Trophoblast cell (in vitro differentiated cells and primary cell): ENCODE measurements around the gene LRRC8D.

Source experiments
- DNase-seq, 2 donors: peaks; one replicate each; pipeline ENCODE4 v3.0.0-alpha.2; 2016
- H2AFZ ChIP-seq: 2 replicates; pipeline ENCODE4 v1.6.1; 2013; ENCODE audit warnings: low read length, moderate library complexity, mild to moderate bottlenecking; ENCODE audit not compliant: insufficient read depth, poor library complexity
- H2AK5ac ChIP-seq: 2 replicates; pipeline ENCODE4 v1.6.1; 2013; ENCODE audit warnings: mild to moderate bottlenecking, low read length
- H2BK120ac ChIP-seq: 2 replicates; pipeline ENCODE4 v1.6.1; 2013; ENCODE audit warnings: low read length, mild to moderate bottlenecking, moderate library complexity; ENCODE audit not compliant: insufficient read depth, poor library complexity
- H2BK12ac ChIP-seq: 2 replicates; pipeline ENCODE4 v1.6.1; 2013; ENCODE audit warnings: mild to moderate bottlenecking, low read length, moderate library complexity
- H2BK5ac ChIP-seq: 2 replicates; pipeline ENCODE4 v1.6.1; 2013; ENCODE audit warnings: low read length, low read depth, moderate library complexity, mild to moderate bottlenecking; ENCODE audit not compliant: poor library complexity
- H3K14ac ChIP-seq: 2 replicates; pipeline ENCODE4 v1.6.1; 2013; ENCODE audit warnings: mild to moderate bottlenecking, low read length
- H3K18ac ChIP-seq: 2 replicates; pipeline ENCODE4 v1.6.1; 2013; ENCODE audit warnings: mild to moderate bottlenecking, low read length
- H3K23ac ChIP-seq: 2 replicates; pipeline ENCODE4 v1.6.1; 2013; ENCODE audit warnings: low read length
- H3K27ac ChIP-seq: 2 replicates; pipeline ENCODE4 v1.5.1; 2013; ENCODE audit warnings: low read depth, mild to moderate bottlenecking, inconsistent platforms, low read length, moderate library complexity
- H3K27me3 ChIP-seq: 2 replicates; pipeline ENCODE4 v1.6.1; 2013; ENCODE audit warnings: inconsistent platforms, mild to moderate bottlenecking, low read length, moderate library complexity; ENCODE audit not compliant: insufficient read depth
- H3K36me3 ChIP-seq, 2 experiments: 1 replicate in 1 of 2; 2 replicates in 1 of 2; pipeline ENCODE4 v1.6.1; 2013; ENCODE audit warnings: low read length in 2 of 2, mild to moderate bottlenecking in 2 of 2, moderate library complexity in 1 of 2; ENCODE audit not compliant: insufficient read depth in 2 of 2, control insufficient read depth in 1 of 2
- H3K4ac ChIP-seq: 2 replicates; pipeline ENCODE4 v1.6.1; 2013; ENCODE audit warnings: low read depth, mild to moderate bottlenecking, low read length, moderate library complexity
- H3K4me1 ChIP-seq, 2 experiments: 1 replicate in 1 of 2; 2 replicates in 1 of 2; pipeline ENCODE4 v1.6.1; 2013; ENCODE audit warnings: low read length in 2 of 2, mild to moderate bottlenecking in 2 of 2, moderate library complexity in 1 of 2; ENCODE audit not compliant: insufficient read depth in 2 of 2, control insufficient read depth in 1 of 2
- H3K4me2 ChIP-seq: 2 replicates; pipeline ENCODE4 v1.6.1; 2013; ENCODE audit warnings: inconsistent platforms, mild to moderate bottlenecking, low read length, moderate library complexity
- H3K4me3 ChIP-seq: 2 replicates; pipeline ENCODE4 v1.5.1; 2013; ENCODE audit warnings: mild to moderate bottlenecking, low read depth, low read length, inconsistent platforms
- H3K79me1 ChIP-seq: one replicate; pipeline ENCODE4 v1.6.1; 2013; ENCODE audit warnings: low read length
- H3K79me2 ChIP-seq: 2 replicates; pipeline ENCODE4 v1.6.1; 2013; ENCODE audit warnings: low read length, mild to moderate bottlenecking; ENCODE audit not compliant: control insufficient read depth, insufficient read depth, poor library complexity
- H3K9ac ChIP-seq: 2 replicates; pipeline ENCODE4 v1.6.1; 2013; ENCODE audit warnings: mild to moderate bottlenecking, low read length
- H3K9me3 ChIP-seq: 2 replicates; pipeline ENCODE4 v1.6.1; 2013; ENCODE audit warnings: low read depth, mild to moderate bottlenecking, control low read depth, inconsistent platforms, low read length; ENCODE audit not compliant: insufficient read depth
- H4K12ac ChIP-seq: 2 replicates; pipeline ENCODE4 v1.6.1; 2013; ENCODE audit warnings: low read depth, mild to moderate bottlenecking, low read length, moderate library complexity
- H4K8ac ChIP-seq: 2 replicates; pipeline ENCODE4 v1.6.1; 2013; ENCODE audit warnings: low read depth, mild to moderate bottlenecking, low read length, moderate library complexity
- H4K91ac ChIP-seq: one replicate; pipeline ENCODE4 v1.6.1; 2013; ENCODE audit warnings: low read depth, mild to moderate bottlenecking, low read length, moderate library complexity
- WGBS: extraction: QIAGEN DNeasy Blood & Tissue Kit; methylation state at CpG from one replicate; pipeline ENCODE4 v1.1.7; 2013; ENCODE audit warnings: missing lambda C conversion rate; ENCODE audit not compliant: insufficient read length, insufficient coverage; ENCODE audit errors: extremely low coverage; 5-methylcytosine and 5-hydroxymethylcytosine counted together

Gene LRRC8D

GRCh38 chr1:89887713-89888112 is 66.9 kb downstream of the LRRC8D start:
- H2AFZ ChIP-seq = no peak overlapping the region
- H3K23ac ChIP-seq = no peak overlapping the region
- no peak overlapping the region for H4K12ac ChIP-seq
- no peak overlapping the region for H4K8ac ChIP-seq
- no peak overlapping the region for H3K4me3 ChIP-seq
- H2AK5ac ChIP-seq = no peak overlapping the region
- H3K27ac ChIP-seq = peak overlapping the region; percentile 27
- H3K4ac ChIP-seq = no peak overlapping the region
- no peaks in the 10 kb centered on the region for H3K9me3 ChIP-seq
- H4K91ac ChIP-seq = no peak overlapping the region
- H2BK12ac ChIP-seq = no peak overlapping the region
- H2BK5ac ChIP-seq = no peak overlapping the region
- H3K79me2 ChIP-seq = peaks cover 3% of the 10 kb centered on the region
- peaks cover 9 to 16% of the 10 kb centered on the region in 2 experiments for H3K4me1 ChIP-seq
- H3K18ac ChIP-seq = no peak overlapping the region
- WGBS = no CpG with 5 or more reads among the region's 1 CpG
- no peak overlapping the region for H3K9ac ChIP-seq
- H3K4me2 ChIP-seq = no peak overlapping the region
- peaks cover 16% of the 10 kb centered on the region for H3K79me1 ChIP-seq
- H3K27me3 ChIP-seq = no peaks in the 10 kb centered on the region
- peaks cover 0 to 2% of the 10 kb centered on the region in 2 experiments for H3K36me3 ChIP-seq
- H2BK120ac ChIP-seq = no peak overlapping the region
- no peak for DNase-seq
- no peak overlapping the region for H3K14ac ChIP-seq

- Histone ChIP-seq H2AFZ (no peak overlapping the region), H3K23ac (no peak overlapping the region), H3K27ac (peak overlapping the region; percentile 95), H4K8ac (no peak overlapping the region), H3K79me1 (peaks cover 16% of the 10 kb centered on the region), H3K4me2 (no peak overlapping the region), H3K4me3 (no peak overlapping the region), H2BK12ac (peak overlapping the region; percentile 82), H4K12ac (no peak overlapping the region), H4K91ac (no peak overlapping the region), H3K18ac (no peak overlapping the region), H2BK120ac (peak overlapping the region; percentile 94), H2AK5ac (peak overlapping the region; percentile 96), H3K9me3 (no peaks in the 10 kb centered on the region), H2BK5ac (peak overlapping the region; percentile 72), H3K9ac (no peak overlapping the region), H3K4ac (peak overlapping the region; percentile 78), H3K4me1 (peaks cover 9 to 16% of the 10 kb centered on the region in 2 experiments), H3K27me3 (no peaks in the 10 kb centered on the region), H3K79me2 (peaks cover 3% of the 10 kb centered on the region), H3K36me3 (peaks cover 0 to 2% of the 10 kb centered on the region in 2 experiments), H3K14ac (peak overlapping the region; percentile 64)
- DNase-seq = peak in 1 of 2 donors; percentile 34
- no CpG with 5 or more reads among the region's 5 CpGs for WGBS
Observed at GRCh38 chr1:89888480-89889322, 67.9 kb downstream of the LRRC8D start.

GRCh38 chr1:89889323-89889615 is 68.4 kb downstream of the LRRC8D start:
- Histone ChIP-seq H3K27ac (peak overlapping the region; percentile 69), H3K9ac (no peak overlapping the region), H3K4me3 (no peak overlapping the region), H2AFZ (no peak overlapping the region), H2BK5ac (peak overlapping the region; percentile 91), H3K4me2 (no peak overlapping the region), H3K79me1 (peaks cover 16% of the 10 kb centered on the region), H3K9me3 (no peaks in the 10 kb centered on the region), H4K8ac (no peak overlapping the region), H4K12ac (no peak overlapping the region), H3K4ac (peak overlapping the region; percentile 78), H3K18ac (no peak overlapping the region), H2BK120ac (peak overlapping the region; percentile 97), H2AK5ac (no peak overlapping the region), H3K79me2 (peaks cover 3% of the 10 kb centered on the region), H3K23ac (no peak overlapping the region), H3K36me3 (peaks cover 0 to 2% of the 10 kb centered on the region in 2 experiments), H2BK12ac (peak overlapping the region; percentile 95), H3K4me1 (peaks cover 12 to 21% of the 10 kb centered on the region in 2 experiments), H3K27me3 (no peaks in the 10 kb centered on the region), H3K14ac (no peak overlapping the region), H4K91ac (peak overlapping the region; percentile 95)
- no peak for DNase-seq

- peak overlapping the region; percentile 80 for H3K27ac ChIP-seq
- H3K4me2 ChIP-seq = no peak overlapping the region
- peaks cover 3% of the 10 kb centered on the region for H3K79me2 ChIP-seq
- H2BK12ac ChIP-seq = peak overlapping the region; percentile 95
- H3K4me3 ChIP-seq = no peak overlapping the region
- H4K12ac ChIP-seq = no peak overlapping the region
- H3K79me1 ChIP-seq = peaks cover 14% of the 10 kb centered on the region
- peaks cover 0 to 2% of the 10 kb centered on the region in 2 experiments for H3K36me3 ChIP-seq
- no peak overlapping the region for H3K18ac ChIP-seq
- peaks cover 12 to 18% of the 10 kb centered on the region in 2 experiments for H3K4me1 ChIP-seq
- peak; percentile 97 to 99 for DNase-seq
- H2AK5ac ChIP-seq = no peak overlapping the region
- no peaks in the 10 kb centered on the region for H3K27me3 ChIP-seq
- no peak overlapping the region for H2AFZ ChIP-seq
- H4K8ac ChIP-seq = no peak overlapping the region
- no peak overlapping the region for H3K9ac ChIP-seq
- no peaks in the 10 kb centered on the region for H3K9me3 ChIP-seq
- no peak overlapping the region for H3K14ac ChIP-seq
- peak overlapping the region; percentile 97 for H2BK120ac ChIP-seq
- no peak overlapping the region for H3K4ac ChIP-seq
- no peak overlapping the region for H3K23ac ChIP-seq
- H4K91ac ChIP-seq = peak overlapping the region; percentile 95
- H2BK5ac ChIP-seq = peak overlapping the region; percentile 91
- WGBS = no CpG with 5 or more reads among the region's 7 CpGs
Observed at GRCh38 chr1:89890085-89890752, 69.4 kb downstream of the LRRC8D start.
